Type B pancreatic cell (in vitro differentiated cells): Measurements from ENCODE around the gene BFSP1. TPM values are rescaled to one million over a fixed set of nuclear protein-coding genes. Genes with fewer than 3 reads are reported as not detected.
A peak's percentile ranks its signal among the peaks of the same experiment; 100 is the strongest.

ENCODE experiments used
- DNase-seq: peaks from one replicate; pipeline ENCODE4 v3.0.0; 2021; ENCODE audit warnings: mixed read lengths; ENCODE audit not compliant: unreplicated experiment; ENCODE audit errors: extremely low spot score
- H3K27ac Mint-ChIP-seq: 2 replicates; pipeline ENCODE4 v1.8.0; 2021; ENCODE audit warnings: mild to moderate bottlenecking, mixed read lengths
- H3K27me3 Mint-ChIP-seq: 2 replicates; pipeline ENCODE4 v1.8.0; 2021; ENCODE audit warnings: mixed read lengths
- H3K36me3 Mint-ChIP-seq: 2 replicates; pipeline ENCODE4 v1.8.0; 2021; ENCODE audit warnings: mixed read lengths
- H3K4me1 Mint-ChIP-seq: one replicate; pipeline ENCODE4 v1.8.0; 2021; ENCODE audit warnings: mixed read lengths; ENCODE audit not compliant: unreplicated experiment
- H3K4me3 Mint-ChIP-seq: 2 replicates; pipeline ENCODE4 v1.8.0; 2021; ENCODE audit warnings: mild to moderate bottlenecking, mixed read lengths
- H3K9me3 Mint-ChIP-seq: 2 replicates; pipeline ENCODE4 v1.8.0; 2021; ENCODE audit warnings: mixed read lengths
- total RNA-seq: library from RNA; stranded (reverse); gene quantifications from 2 replicates; pipeline ENCODE4 v1.2.1, GENCODE V29; 2021; ENCODE audit warnings: low replicate concordance
- TF ChIP-seq, protein P1 (sequence below): fragments of 200-600 bp; sonication (generic); conservative IDR thresholded peaks from 2 replicates; pipeline ENCODE4 v1.5.0; 2021; ENCODE audit warnings: antibody characterized with exemption, mild to moderate bottlenecking

BFSP1 gene
- total RNA-seq, 1 donor from 2014 or later, result 1.9 TPM

DNA sequence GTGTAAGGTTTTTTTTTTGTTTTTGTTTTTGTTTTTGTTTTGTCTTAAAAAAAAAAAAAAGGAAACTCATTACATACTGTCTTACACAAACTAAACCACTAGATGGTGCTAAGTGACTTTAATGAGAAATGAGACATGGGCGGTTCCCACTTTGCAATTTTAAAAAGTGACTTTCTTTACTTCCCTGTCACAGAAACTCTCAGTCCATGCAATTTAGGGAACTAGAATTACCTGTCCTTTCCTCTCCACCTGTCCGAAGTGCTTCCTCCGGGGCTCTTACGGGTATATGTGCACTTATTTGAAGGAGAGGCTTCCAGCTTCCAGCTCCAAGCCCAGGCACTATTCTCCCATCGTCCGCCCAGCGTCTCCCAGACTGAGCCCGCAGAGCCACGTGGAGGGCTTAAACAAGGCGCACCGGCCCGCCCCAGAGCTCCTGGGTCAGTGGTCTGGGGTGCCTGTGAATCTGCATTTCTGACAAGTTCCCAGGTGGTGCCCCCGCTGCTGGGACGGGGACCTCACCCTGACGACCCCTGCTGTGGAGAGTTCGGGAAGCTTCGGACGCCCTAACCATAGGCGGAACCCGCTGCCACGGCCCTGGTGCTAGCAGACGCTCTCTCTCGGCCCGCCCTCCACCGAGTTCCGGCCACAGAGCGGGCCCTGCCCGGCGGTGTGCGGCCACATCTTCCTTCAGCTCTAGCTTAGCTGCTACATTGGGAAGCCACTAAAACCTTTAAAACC lies 26.1 kb downstream of the BFSP1 start:
- Mint-ChIP-seq H3K4me3 (peak overlapping the region; percentile 91), H3K27ac (peak overlapping the region; percentile 85), H3K9me3 (no peaks in the 10 kb centered on the region), H3K36me3 (no peaks in the 10 kb centered on the region), H3K4me1 (no peaks in the 10 kb centered on the region), H3K27me3 (peaks cover 3% of the 10 kb centered on the region)
- DNase-seq, result no peak
- TF ChIP-seq, protein P1, sequence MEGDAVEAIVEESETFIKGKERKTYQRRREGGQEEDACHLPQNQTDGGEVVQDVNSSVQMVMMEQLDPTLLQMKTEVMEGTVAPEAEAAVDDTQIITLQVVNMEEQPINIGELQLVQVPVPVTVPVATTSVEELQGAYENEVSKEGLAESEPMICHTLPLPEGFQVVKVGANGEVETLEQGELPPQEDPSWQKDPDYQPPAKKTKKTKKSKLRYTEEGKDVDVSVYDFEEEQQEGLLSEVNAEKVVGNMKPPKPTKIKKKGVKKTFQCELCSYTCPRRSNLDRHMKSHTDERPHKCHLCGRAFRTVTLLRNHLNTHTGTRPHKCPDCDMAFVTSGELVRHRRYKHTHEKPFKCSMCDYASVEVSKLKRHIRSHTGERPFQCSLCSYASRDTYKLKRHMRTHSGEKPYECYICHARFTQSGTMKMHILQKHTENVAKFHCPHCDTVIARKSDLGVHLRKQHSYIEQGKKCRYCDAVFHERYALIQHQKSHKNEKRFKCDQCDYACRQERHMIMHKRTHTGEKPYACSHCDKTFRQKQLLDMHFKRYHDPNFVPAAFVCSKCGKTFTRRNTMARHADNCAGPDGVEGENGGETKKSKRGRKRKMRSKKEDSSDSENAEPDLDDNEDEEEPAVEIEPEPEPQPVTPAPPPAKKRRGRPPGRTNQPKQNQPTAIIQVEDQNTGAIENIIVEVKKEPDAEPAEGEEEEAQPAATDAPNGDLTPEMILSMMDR, result peak; percentile 91

DNA sequence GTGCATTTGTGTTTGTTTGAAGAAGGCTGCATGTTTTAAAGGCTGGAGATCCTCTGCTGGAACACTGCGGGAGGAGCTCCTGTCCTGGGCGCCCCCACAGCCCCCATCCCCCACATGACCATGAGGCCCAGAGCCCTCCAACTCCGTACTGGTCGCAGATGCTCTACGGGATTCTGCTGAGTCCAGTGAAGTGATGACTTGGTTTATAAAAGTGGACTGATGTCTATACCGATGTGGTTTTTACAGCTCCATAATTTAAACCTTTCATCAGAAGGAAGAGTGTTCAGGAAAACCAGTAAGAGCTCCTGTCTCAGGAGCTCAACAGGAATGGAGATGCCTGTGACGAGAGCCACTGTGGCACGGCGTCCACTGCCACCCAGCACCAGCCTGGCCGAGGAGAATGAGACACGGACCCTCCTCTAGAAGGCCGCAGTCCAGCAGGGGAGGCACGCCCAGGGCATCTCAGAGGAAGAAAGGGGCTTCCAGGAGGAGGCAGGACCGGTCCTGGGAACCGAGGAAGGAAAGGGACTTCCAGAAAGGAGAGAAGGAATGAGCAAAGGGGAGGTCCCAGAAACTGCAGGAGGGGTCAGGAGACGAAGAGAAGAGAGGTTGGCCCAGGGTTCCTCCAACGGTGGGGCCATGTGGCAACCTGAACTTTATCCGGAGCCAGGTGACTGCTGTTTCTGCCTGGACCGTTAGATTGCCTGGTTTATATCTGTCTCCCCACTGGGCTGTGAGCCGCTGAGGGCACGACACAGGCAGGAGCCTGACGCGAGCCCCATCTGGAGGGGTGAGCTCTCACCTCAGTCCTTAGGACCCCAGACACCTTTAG lies 26.9 kb downstream of the BFSP1 start:
- Mint-ChIP-seq H3K9me3 (no peaks in the 10 kb centered on the region), H3K27me3 (peaks cover 3% of the 10 kb centered on the region), H3K4me3 (peak overlapping the region; percentile 91), H3K4me1 (no peaks in the 10 kb centered on the region), H3K27ac (peak overlapping the region; percentile 85), H3K36me3 (no peaks in the 10 kb centered on the region)
- TF ChIP-seq, protein P1, result no peak
- DNase-seq, result no peak

DNA sequence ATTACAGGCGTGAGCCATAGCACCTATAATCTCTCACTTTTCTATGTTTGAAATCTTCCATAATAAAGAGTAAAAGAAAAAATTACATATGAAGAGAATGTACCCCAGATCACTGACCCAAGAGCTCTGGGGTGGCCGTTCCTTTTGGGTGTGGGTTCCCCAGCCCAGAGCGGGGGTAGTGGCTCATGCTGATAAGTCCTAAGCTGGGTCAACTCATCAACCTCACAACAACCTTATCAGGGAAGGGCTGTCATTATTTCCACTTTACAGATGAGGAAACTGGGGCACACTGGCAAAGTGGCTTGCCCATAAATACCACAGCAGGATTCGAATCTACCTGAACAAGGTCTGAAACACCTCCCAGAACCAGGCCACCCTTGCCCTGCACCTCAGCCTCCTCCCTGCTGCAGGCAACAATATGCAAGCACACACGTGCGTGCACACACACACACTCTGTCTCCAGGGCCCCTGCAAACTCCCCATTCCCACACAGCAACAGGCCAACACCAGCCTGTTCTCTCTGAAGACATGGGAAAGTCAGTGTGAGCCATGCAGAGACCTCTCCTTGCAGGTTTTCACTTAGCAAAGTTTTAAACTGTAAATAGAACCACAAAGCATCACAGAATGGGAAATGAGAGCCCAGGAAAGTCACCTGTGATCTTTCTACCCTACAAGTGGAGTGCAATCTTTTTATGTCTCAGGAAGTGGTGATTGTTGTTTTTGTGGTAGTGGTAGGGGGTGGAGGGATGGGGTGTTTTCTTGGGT lies 27.7 kb downstream of the BFSP1 start:
- Mint-ChIP-seq H3K4me1 (no peaks in the 10 kb centered on the region), H3K4me3 (no peak overlapping the region), H3K27me3 (peaks cover 3% of the 10 kb centered on the region), H3K9me3 (no peaks in the 10 kb centered on the region), H3K36me3 (no peaks in the 10 kb centered on the region), H3K27ac (no peak overlapping the region)
- no peak for DNase-seq
- TF ChIP-seq, protein P1, result no peak

DNA sequence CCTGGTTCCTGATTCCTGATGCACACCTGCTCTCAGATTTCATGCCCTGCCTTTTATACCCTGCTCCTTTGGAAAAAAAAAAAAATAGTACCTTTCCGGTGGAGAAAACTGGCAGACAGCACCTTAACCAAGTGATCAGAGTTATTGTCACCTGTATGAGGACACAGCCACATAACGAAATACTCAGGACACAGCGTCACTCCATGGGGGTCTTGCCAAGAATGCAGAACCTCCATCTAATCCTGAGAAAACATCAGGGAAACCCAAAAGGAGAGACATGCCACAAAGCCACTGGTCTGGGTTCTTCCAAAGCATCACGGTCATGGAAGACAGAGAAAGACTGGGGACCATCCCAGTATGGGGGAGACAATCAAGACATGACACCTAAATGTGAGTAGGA lies 29.1 kb downstream of the BFSP1 start:
- Mint-ChIP-seq H3K27me3 (no peaks in the 10 kb centered on the region), H3K27ac (no peak overlapping the region), H3K4me1 (no peaks in the 10 kb centered on the region), H3K9me3 (no peaks in the 10 kb centered on the region), H3K36me3 (no peaks in the 10 kb centered on the region), H3K4me3 (no peak overlapping the region)
- TF ChIP-seq, protein P1, result no peak
- DNase-seq, result peak; percentile 6

DNA sequence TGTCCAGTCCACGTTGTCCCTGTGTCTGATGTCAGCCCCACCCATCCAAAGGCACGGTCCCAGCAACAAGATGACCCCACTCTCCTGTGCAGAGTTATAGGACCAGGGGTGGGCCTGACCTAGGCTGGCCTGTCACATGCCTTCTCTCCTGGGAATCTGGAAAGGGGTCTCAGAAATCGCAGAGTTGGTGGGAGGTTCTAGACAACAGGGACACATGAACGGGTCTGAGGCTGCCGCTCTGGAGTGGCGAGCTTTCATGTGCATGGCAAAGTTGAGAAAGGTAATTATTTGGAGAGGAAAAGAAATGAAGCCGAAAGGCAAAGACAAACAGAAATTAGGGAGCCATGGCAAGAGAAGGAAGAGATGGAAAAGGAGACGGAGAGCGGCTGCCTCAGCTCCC lies 29.5 kb downstream of the BFSP1 start:
- no peaks in the 10 kb centered on the region for H3K9me3 Mint-ChIP-seq
- no peak overlapping the region for H3K27ac Mint-ChIP-seq
- no peaks in the 10 kb centered on the region for H3K27me3 Mint-ChIP-seq
- peak; percentile 50 for DNase-seq
- no peaks in the 10 kb centered on the region for H3K36me3 Mint-ChIP-seq
- no peaks in the 10 kb centered on the region for H3K4me1 Mint-ChIP-seq
- no peak overlapping the region for H3K4me3 Mint-ChIP-seq
- TF ChIP-seq, protein P1, result no peak
